Loucy (cell line): Measurements from ENCODE around the gene SPRED2.

Source experiments
- CTCF ChIP-seq: fragments of 200-600 bp; sonication (generic); conservative IDR thresholded peaks from 2 replicates; pipeline ENCODE4 v1.5.1; 2014; ENCODE audit warnings: mild to moderate bottlenecking, antibody characterized with exemption, low read length
- EZH2phosphoT487 ChIP-seq: fragments of 200-600 bp; IDR thresholded peaks from 2 replicates; pipeline ENCODE4 v1.6.1; 2018; ENCODE audit warnings: antibody characterized with exemption, mild to moderate bottlenecking, moderate library complexity, borderline replicate concordance

- TF ChIP-seq CTCF, result no peak
- no peak for TF ChIP-seq EZH2phosphoT487
Observed at GRCh38 chr2:65416945-65417344, 15.5 kb downstream of the SPRED2 start.
